GM18520 (cell line): Measurements from ENCODE around the gene HOXA6.

Experiments
- ATAC-seq: cut with Tn5 transposase; IDR thresholded peaks from one replicate; pipeline ENCODE4 v1.9.1; 2021; ENCODE audit not compliant: unreplicated experiment

HOXA6 gene

GRCh38 chr7:27152816-27153442 lies 5.4 kb upstream of the HOXA6 start:
- no peak for ATAC-seq

- ATAC-seq: no peak
Observed at GRCh38 chr7:27151931-27152815, 4.6 kb upstream of the HOXA6 start, which contains the start of gene HOXA3. Gene HOXA3, minus strand, starts transcription at chr7:27152583. Its CDS starts 41,943 bp downstream, at chr7:27110640.

- no peak for ATAC-seq
Observed at GRCh38 chr7:27151341-27151930, 3.9 kb upstream of the HOXA6 start.

GRCh38 chr7:27150568-27151340 lies 3.2 kb upstream of the HOXA6 start:
- peak; percentile 75 for ATAC-seq

- ATAC-seq: no peak
Observed at GRCh38 chr7:27149842-27150567, 2.4 kb upstream of the HOXA6 start.

GRCh38 chr7:27148756-27149641 lies 1.4 kb upstream of the HOXA6 start:
- ATAC-seq: no peak

- no peak for ATAC-seq
Observed at GRCh38 chr7:27148031-27148755, 619 bp upstream of the HOXA6 start.

- no peak for ATAC-seq
Observed at GRCh38 chr7:27146491-27147198, 929 bp downstream of the HOXA6 start.

- ATAC-seq: no peak
Observed at GRCh38 chr7:27145914-27146412, 1.6 kb downstream of the HOXA6 start.

GRCh38 chr7:27145165-27145913 lies 2.2 kb downstream of the HOXA6 start:
- ATAC-seq: no peak

- ATAC-seq: no peak
Observed at GRCh38 chr7:27144781-27145164, 2.8 kb downstream of the HOXA6 start.

- no peak for ATAC-seq
Observed at GRCh38 chr7:27143950-27144780, 3.4 kb downstream of the HOXA6 start.

- ATAC-seq: no peak
Observed at GRCh38 chr7:27143023-27143949, 4.3 kb downstream of the HOXA6 start, which contains the start of gene HOXA5. Gene HOXA5, minus strand, starts transcription at chr7:27143681. Its CDS starts 74 bp downstream, at chr7:27143607.

- no peak for ATAC-seq
Observed at GRCh38 chr7:27142580-27143022, 5.0 kb downstream of the HOXA6 start.

GRCh38 chr7:27141923-27142579 lies 5.5 kb downstream of the HOXA6 start:
- ATAC-seq: no peak
